ENCODE results near the gene FAM181A. TPM values are rescaled to one million over a fixed set of nuclear protein-coding genes. Genes with fewer than 3 reads are reported as not detected.

The FAM181A gene
- total RNA-seq, 1 experiment from 2014 or later: not detected

DNA sequence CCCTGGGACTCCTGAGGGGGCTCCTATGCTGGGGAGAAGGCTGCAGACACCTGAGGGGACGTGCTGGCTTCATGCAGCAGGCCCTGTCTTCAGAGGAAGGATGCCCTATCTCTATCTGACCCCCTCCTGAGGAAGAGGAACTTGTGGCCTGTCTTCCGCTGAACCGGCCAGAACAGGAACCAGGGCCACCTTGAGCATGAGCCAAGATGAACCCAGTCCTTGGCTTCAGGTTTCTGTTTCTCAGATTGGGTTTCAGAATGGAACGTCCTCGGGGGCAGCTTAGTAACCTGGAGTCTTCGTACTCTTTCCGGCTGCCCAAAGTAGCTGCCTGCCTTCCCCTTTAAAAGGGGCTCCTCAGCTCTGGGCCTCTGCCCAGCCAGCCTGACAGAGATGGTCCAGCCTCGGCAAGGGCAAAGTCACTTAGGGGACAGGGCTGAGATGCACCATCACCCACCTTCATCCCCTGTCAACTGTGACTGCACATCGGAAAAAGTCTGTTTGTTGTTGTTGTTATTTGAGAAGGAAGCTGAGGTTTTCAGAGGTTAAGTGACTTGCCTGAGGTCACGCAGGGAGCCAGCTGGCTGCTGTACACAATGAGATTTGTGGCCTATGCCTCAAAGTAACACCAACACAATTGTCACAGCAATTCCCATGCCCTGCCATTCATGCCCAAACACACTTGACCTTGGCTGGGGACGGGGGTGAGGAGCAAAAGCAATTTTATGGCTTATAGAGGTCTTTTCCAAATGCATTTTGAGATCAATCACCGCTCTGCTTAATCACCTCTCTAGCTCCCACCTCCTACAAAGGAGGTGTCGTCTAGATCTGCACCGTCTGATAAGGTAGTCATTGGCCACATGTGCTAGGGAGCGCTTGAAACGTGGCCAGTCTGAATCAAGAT lies 35.8 kb downstream of the FAM181A start:
- POLR2A ChIA-PET (ENCODE audit: unreplicated experiment): no interaction called here
- peak overlapping the region; percentile 73 for H3K4me2 ChIP-seq
- BruUV-seq (replicated peaks): no TSS peak

DNA sequence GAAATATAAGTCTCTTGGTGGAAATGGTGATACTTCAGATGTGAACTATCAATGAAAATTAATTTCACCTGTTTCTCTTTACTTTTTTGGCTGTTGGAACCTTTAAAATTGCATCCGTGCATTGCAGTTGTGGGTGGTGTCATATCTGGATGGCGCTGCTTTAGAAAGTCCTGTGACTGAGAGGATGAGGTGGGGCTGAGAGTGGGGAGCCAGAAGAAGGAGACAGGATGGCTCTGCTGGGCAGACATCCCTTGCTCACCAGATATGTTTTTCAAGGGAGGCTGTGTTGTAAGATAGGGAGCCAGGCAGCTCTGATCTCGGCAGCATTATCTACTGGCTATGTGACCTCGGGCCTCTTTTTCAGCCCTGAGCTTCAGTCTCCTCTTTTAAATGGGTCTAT lies 36.5 kb downstream of the FAM181A start:
- ChIA-PET CTCF (no interaction called here), POLR2A (ENCODE audit: unreplicated experiment) (no interaction called here)
- TF ChIP-seq CTCF (conservative IDR thresholded peaks at IDR 0.05): no peak
- no peak for TF ChIP-seq EZH2 (IDR thresholded peaks at IDR 0.05; ENCODE audit: low read depth)

More for the DNA sequence above, 35.8 kb downstream of the FAM181A start:
- peak overlapping the region; percentile 71 for H3K27ac ChIP-seq
- intact Hi-C loops (cut with micrococcal nuclease; ENCODE audit: unreplicated experiment): no loop called here
- peaks cover 27% of the 10 kb centered on the region for H3F3A ChIP-seq (ENCODE audit: insufficient read depth, low read depth)
- H4K20me1 ChIP-seq (ENCODE audit: insufficient read depth): no peaks in the 10 kb centered on the region
- H3K27me3 ChIP-seq (ENCODE audit: insufficient read depth, low read depth): no peaks in the 10 kb centered on the region
- peaks cover 45% of the 10 kb centered on the region for H3K4me1 ChIP-seq (replicated peaks; ENCODE audit: insufficient read depth)
- DNase-seq: peak; percentile 13 to 77
- H2AFZ ChIP-seq: no peak overlapping the region
- no peaks in the 10 kb centered on the region for H3K9me3 ChIP-seq (ENCODE audit: insufficient read depth, low read depth)
- no peak overlapping the region for H3K4me3 ChIP-seq
- no peaks in the 10 kb centered on the region for H3K9me2 ChIP-seq (ENCODE audit: insufficient read depth)
- no peaks in the 10 kb centered on the region for H3K36me3 ChIP-seq (ENCODE audit: low read depth)
- CTCF ChIA-PET: no interaction called here
- no peaks in the 10 kb centered on the region for H3K79me2 ChIP-seq (ENCODE audit: low read depth)
- no peak for TF ChIP-seq CTCF (conservative IDR thresholded peaks at IDR 0.05)
- no peak for TF ChIP-seq EZH2 (IDR thresholded peaks at IDR 0.05; ENCODE audit: low read depth)

DNA sequence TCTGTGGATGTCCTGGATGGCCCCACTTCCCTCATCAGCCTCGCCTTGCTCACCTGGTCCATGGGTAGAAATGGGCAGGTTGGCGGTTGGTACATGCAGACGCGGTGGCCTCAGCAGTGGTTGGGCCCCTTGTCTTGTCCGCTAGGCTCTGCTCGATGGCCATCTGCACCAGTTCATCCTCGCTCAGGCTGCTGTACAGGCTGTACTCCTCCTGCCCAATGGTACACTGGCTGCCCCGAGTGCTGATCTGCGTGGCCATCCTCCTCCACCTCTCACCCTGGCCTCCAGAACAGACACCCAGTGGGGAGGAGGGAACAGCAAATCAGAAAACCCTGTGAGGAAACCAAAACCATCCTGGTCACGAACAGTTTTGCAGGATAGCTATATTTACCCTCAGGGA lies 37.1 kb downstream of the FAM181A start:
- peaks cover 22% of the 10 kb centered on the region for H3F3A ChIP-seq (ENCODE audit: insufficient read depth, low read depth)
- H3K9me2 ChIP-seq (ENCODE audit: insufficient read depth): no peaks in the 10 kb centered on the region
- ChIA-PET CTCF (no interaction called here), POLR2A (ENCODE audit: unreplicated experiment) (no interaction called here)
- intact Hi-C loops (cut with micrococcal nuclease; ENCODE audit: unreplicated experiment): no loop called here
- H3K9me3 ChIP-seq (ENCODE audit: insufficient read depth, low read depth): no peaks in the 10 kb centered on the region
- no peaks in the 10 kb centered on the region for H3K79me2 ChIP-seq (ENCODE audit: low read depth)
- TF ChIP-seq EZH2 (IDR thresholded peaks at IDR 0.05; ENCODE audit: low read depth) (no peak), CTCF (conservative IDR thresholded peaks at IDR 0.05) (no peak)
- no peaks in the 10 kb centered on the region for H4K20me1 ChIP-seq (ENCODE audit: insufficient read depth)
- no peak overlapping the region for H2AFZ ChIP-seq
- no peak for DNase-seq
- H3K4me1 ChIP-seq (replicated peaks; ENCODE audit: insufficient read depth): peaks cover 35% of the 10 kb centered on the region
- no peak overlapping the region for H3K27ac ChIP-seq
- H3K36me3 ChIP-seq (ENCODE audit: low read depth): no peaks in the 10 kb centered on the region
- H3K4me3 ChIP-seq: no peak overlapping the region
- BruUV-seq (replicated peaks): no TSS peak
- no peaks in the 10 kb centered on the region for H3K27me3 ChIP-seq (ENCODE audit: insufficient read depth, low read depth)
- no peak overlapping the region for H3K4me2 ChIP-seq

More for the DNA sequence above, 36.5 kb downstream of the FAM181A start:
- BruUV-seq (replicated peaks): no TSS peak
- H4K20me1 ChIP-seq (ENCODE audit: insufficient read depth): no peaks in the 10 kb centered on the region
- no peaks in the 10 kb centered on the region for H3K9me2 ChIP-seq (ENCODE audit: insufficient read depth)
- H3K36me3 ChIP-seq (ENCODE audit: low read depth): no peaks in the 10 kb centered on the region
- no peak for DNase-seq
- H3K27me3 ChIP-seq (ENCODE audit: insufficient read depth, low read depth): no peaks in the 10 kb centered on the region
- H3K9me3 ChIP-seq (ENCODE audit: insufficient read depth, low read depth): no peaks in the 10 kb centered on the region
- no peak overlapping the region for H2AFZ ChIP-seq
- intact Hi-C loops (cut with micrococcal nuclease; ENCODE audit: unreplicated experiment): no loop called here
- peak overlapping the region; percentile 73; the same call in 1 of the 2 replicates for H3K4me2 ChIP-seq
- peaks cover 40% of the 10 kb centered on the region for H3K4me1 ChIP-seq (replicated peaks; ENCODE audit: insufficient read depth)
- H3K4me3 ChIP-seq: no peak overlapping the region
- H3F3A ChIP-seq (ENCODE audit: insufficient read depth, low read depth): peaks cover 27% of the 10 kb centered on the region
- no peaks in the 10 kb centered on the region for H3K79me2 ChIP-seq (ENCODE audit: low read depth)
- H3K27ac ChIP-seq: no peak overlapping the region
